Measurements from ENCODE around the gene FLT3LG. TPM values are rescaled to one million over a fixed set of nuclear protein-coding genes. Genes with fewer than 3 reads are reported as not detected.

The FLT3LG gene
- total RNA-seq, 2 donors from 2014 or later: 69.7 to 76.3 TPM

- no peaks in the 10 kb centered on the region for H3K27me3 Mint-ChIP-seq (ENCODE audit: low read depth)
- DNase-seq (peak in 1 of 2 donors; percentile 60), ATAC-seq (replicated peaks in 1 of 2) (peak in 1 of 2 donors; percentile 21)
- H3K36me3 Mint-ChIP-seq (ENCODE audit: insufficient read depth in 2 of 2): peaks cover 30 to 50% of the 10 kb centered on the region in 2 donors
- no peaks in the 10 kb centered on the region for H3K9me3 Mint-ChIP-seq
- peak overlapping the region; percentile 94 for H3K27ac Mint-ChIP-seq
- H3K4me1 Mint-ChIP-seq (ENCODE audit: low read depth): peaks cover 39% of the 10 kb centered on the region
- H3K4me3 Mint-ChIP-seq: peak overlapping the region; percentile 96 to 97
Observed at GRCh38 chr19:49489601-49490167, 15.7 kb downstream of the FLT3LG start.

- DNase-seq (no peak), ATAC-seq (replicated peaks in 1 of 2) (no peak)
- Mint-ChIP-seq H3K4me1 (ENCODE audit: low read depth) (peaks cover 47% of the 10 kb centered on the region), H3K27ac (peak overlapping the region; percentile 94), H3K36me3 (ENCODE audit: insufficient read depth in 2 of 2) (peaks cover 30 to 50% of the 10 kb centered on the region in 2 donors), H3K27me3 (ENCODE audit: low read depth) (no peaks in the 10 kb centered on the region), H3K9me3 (no peaks in the 10 kb centered on the region), H3K4me3 (peak overlapping the region; percentile 96 to 97)
Observed at GRCh38 chr19:49490287-49491029, 16.4 kb downstream of the FLT3LG start.

GRCh38 chr19:49491030-49491803 lies 17.2 kb downstream of the FLT3LG start:
- Mint-ChIP-seq H3K4me1 (ENCODE audit: low read depth) (peaks cover 44% of the 10 kb centered on the region), H3K36me3 (ENCODE audit: insufficient read depth in 2 of 2) (peaks cover 29 to 49% of the 10 kb centered on the region in 2 donors)

GRCh38 chr19:49491804-49492572 lies 18.0 kb downstream of the FLT3LG start:
- Mint-ChIP-seq H3K36me3 (ENCODE audit: insufficient read depth in 2 of 2) (peaks cover 33 to 54% of the 10 kb centered on the region in 2 donors), H3K27ac (peak overlapping the region; percentile 89), H3K4me3 (no peak overlapping the region), H3K9me3 (no peaks in the 10 kb centered on the region), H3K4me1 (ENCODE audit: low read depth) (peaks cover 44% of the 10 kb centered on the region), H3K27me3 (ENCODE audit: low read depth) (no peaks in the 10 kb centered on the region)
- ATAC-seq (replicated peaks in 1 of 2) (no peak), DNase-seq (no peak)

More at GRCh38 chr19:49491030-49491803, 17.2 kb downstream of the FLT3LG start:
- Mint-ChIP-seq H3K4me3 (peak overlapping the region; percentile 64 to 97), H3K27ac (peak overlapping the region; percentile 89), H3K27me3 (ENCODE audit: low read depth) (no peaks in the 10 kb centered on the region), H3K9me3 (no peaks in the 10 kb centered on the region)
- ATAC-seq (replicated peaks in 1 of 2) (no peak), DNase-seq (no peak)

DNA sequence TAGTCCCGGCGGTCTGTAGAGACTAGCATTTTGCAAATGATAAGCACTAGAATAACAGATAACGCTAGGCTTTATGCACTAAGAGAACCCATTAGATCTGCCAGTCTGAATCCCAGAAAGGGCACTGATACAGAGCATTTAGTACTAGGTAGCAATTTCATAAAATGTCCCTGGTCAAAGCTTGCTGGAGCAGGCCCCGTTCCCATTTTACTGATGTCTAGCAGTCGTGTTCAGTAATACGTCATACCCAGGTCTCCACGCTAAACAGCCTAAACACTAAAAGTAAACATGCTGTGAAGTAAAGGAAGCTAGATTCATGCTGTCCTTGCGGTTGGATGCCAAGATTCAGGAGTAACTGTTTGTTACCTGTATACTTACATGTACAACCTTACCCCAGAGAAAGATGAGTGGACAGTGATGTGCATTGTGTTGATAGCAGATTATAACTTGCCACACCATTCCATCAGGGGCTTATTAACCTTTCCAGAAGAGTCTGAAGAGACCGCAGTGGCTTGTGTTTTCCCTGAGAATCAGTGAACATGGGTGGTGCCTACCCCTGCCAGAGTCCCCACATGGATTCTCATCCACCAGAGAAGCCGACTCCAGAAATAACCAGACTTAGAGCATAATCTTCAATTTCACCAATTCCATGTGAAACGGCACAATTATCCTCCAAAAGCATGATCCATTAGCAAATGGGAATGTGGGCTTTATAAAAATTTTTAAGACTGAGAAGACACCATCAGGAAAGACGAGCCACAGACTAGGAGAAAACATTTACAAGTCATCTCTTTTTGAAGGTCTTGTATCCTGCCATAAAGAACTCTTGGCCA lies 18.8 kb downstream of the FLT3LG start:
- DNase-seq (no peak), ATAC-seq (replicated peaks in 1 of 2) (no peak)
- H3K4me3 Mint-ChIP-seq: peak overlapping the region; percentile 22 to 50
- H3K27me3 Mint-ChIP-seq (ENCODE audit: low read depth): no peaks in the 10 kb centered on the region
- H3K4me1 Mint-ChIP-seq (ENCODE audit: low read depth): peaks cover 52% of the 10 kb centered on the region
- H3K27ac Mint-ChIP-seq: peak overlapping the region; percentile 89
- no peaks in the 10 kb centered on the region for H3K9me3 Mint-ChIP-seq
- H3K36me3 Mint-ChIP-seq (ENCODE audit: insufficient read depth in 2 of 2): peaks cover 35 to 55% of the 10 kb centered on the region in 2 donors

GRCh38 chr19:49496574-49497008 lies 22.6 kb downstream of the FLT3LG start:
- Mint-ChIP-seq H3K27me3 (ENCODE audit: low read depth) (no peaks in the 10 kb centered on the region), H3K36me3 (ENCODE audit: insufficient read depth in 2 of 2) (peaks cover 34 to 39% of the 10 kb centered on the region in 2 donors), H3K9me3 (no peaks in the 10 kb centered on the region), H3K27ac (peak overlapping the region; percentile 99), H3K4me1 (ENCODE audit: low read depth) (peaks cover 70% of the 10 kb centered on the region), H3K4me3 (peak overlapping the region; percentile 99)
- no peak for ATAC-seq (replicated peaks in 1 of 2)
- DNase-seq: no peak

DNA sequence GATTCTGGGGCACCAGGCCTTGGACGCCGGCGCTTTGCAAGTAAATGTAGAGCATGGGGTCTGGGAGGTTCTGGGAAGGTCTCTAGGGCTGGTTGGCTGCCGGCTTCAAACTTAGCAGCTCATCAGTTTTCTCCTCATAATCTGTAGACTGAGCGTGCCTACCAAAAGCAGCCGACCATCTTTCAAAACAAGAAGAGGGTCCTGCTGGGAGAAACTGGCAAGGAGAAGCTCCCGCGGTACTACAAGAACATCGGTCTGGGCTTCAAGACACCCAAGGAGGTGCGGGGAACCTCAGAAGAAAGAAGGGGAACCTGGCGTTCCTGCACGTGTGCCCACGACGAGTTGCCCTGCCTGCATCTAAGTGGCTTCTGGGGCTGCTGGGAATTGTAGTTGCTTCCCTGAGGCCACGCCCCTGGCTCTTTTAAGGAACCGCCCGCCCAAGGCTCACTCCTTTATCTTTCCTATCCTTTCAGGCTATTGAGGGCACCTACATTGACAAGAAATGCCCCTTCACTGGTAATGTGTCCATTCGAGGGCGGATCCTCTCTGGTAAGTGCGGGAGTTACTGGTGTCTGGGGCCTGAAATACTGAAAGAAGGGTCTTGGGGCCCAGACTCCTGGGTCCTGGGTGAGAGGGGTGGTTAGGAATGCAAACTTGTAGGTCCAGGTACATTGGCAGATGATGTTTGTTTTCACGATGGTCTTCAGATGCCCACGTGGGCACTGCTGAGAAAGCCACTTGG lies 23.2 kb downstream of the FLT3LG start:
- H3K4me1 Mint-ChIP-seq (ENCODE audit: low read depth): peaks cover 76% of the 10 kb centered on the region
- no peaks in the 10 kb centered on the region for H3K9me3 Mint-ChIP-seq
- ATAC-seq (replicated peaks in 1 of 2) (no peak), DNase-seq (peak; percentile 61 to 68)
- peak overlapping the region; percentile 99 for H3K27ac Mint-ChIP-seq
- peaks cover 30 to 32% of the 10 kb centered on the region in 2 donors for H3K36me3 Mint-ChIP-seq (ENCODE audit: insufficient read depth in 2 of 2)
- H3K4me3 Mint-ChIP-seq: peak overlapping the region; percentile 99
- no peaks in the 10 kb centered on the region for H3K27me3 Mint-ChIP-seq (ENCODE audit: low read depth)

GRCh38 chr19:49497789-49498103 lies 23.7 kb downstream of the FLT3LG start:
- H3K4me3 Mint-ChIP-seq: peak overlapping the region; percentile 99
- ATAC-seq (replicated peaks in 1 of 2) (no peak), DNase-seq (no peak)
- H3K27ac Mint-ChIP-seq: peak overlapping the region; percentile 99
- H3K9me3 Mint-ChIP-seq: no peaks in the 10 kb centered on the region
- H3K36me3 Mint-ChIP-seq (ENCODE audit: insufficient read depth in 2 of 2): peaks cover 27 to 28% of the 10 kb centered on the region in 2 donors
- no peaks in the 10 kb centered on the region for H3K27me3 Mint-ChIP-seq (ENCODE audit: low read depth)
- peaks cover 74% of the 10 kb centered on the region for H3K4me1 Mint-ChIP-seq (ENCODE audit: low read depth)

- ATAC-seq (replicated peaks in 1 of 2): no peak
- peak overlapping the region; percentile 99 for H3K4me3 Mint-ChIP-seq
- peaks cover 24 to 25% of the 10 kb centered on the region in 2 donors for H3K36me3 Mint-ChIP-seq (ENCODE audit: insufficient read depth in 2 of 2)
- peaks cover 69% of the 10 kb centered on the region for H3K4me1 Mint-ChIP-seq (ENCODE audit: low read depth)
- DNase-seq: no peak
- peak overlapping the region; percentile 99 for H3K27ac Mint-ChIP-seq
- H3K9me3 Mint-ChIP-seq: no peaks in the 10 kb centered on the region
- H3K27me3 Mint-ChIP-seq (ENCODE audit: low read depth): no peaks in the 10 kb centered on the region
Observed at GRCh38 chr19:49498475-49498874, 24.5 kb downstream of the FLT3LG start.

DNA sequence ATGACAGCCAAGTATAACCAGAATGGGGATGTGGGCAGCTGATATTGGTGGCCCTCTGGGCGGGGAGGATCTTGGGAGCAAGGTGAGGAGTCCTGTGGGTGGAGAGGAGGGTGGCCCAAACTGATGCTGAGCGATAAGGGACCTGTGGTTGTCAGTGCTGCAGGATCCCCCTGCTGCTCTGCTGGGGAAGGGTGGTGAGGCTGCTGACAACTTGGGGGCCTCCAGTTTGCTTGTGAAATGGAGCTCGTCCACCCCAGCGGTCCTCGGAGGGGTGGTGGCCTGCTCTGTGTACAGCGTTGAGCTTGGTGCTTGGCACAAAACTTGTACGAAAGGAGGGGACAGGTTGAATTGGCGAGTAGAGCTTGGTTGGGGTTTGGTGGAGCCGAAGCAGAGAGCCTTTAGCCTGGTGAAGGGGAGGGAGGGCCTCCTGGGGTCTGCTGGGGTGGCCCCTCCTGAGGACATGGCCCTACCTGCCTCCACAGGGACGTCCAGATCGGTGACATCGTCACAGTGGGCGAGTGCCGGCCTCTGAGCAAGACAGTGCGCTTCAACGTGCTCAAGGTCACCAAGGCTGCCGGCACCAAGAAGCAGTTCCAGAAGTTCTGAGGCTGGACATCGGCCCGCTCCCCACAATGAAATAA lies 25.1 kb downstream of the FLT3LG start:
- Mint-ChIP-seq H3K9me3 (no peaks in the 10 kb centered on the region), H3K27me3 (ENCODE audit: low read depth) (no peaks in the 10 kb centered on the region), H3K36me3 (ENCODE audit: insufficient read depth in 2 of 2) (peaks cover 24 to 25% of the 10 kb centered on the region in 2 donors), H3K4me3 (peak overlapping the region; percentile 99), H3K4me1 (ENCODE audit: low read depth) (peaks cover 69% of the 10 kb centered on the region), H3K27ac (peak overlapping the region; percentile 99)
- no peak for ATAC-seq (replicated peaks in 1 of 2)
- DNase-seq: peak in 1 of 2 donors; percentile 48

DNA sequence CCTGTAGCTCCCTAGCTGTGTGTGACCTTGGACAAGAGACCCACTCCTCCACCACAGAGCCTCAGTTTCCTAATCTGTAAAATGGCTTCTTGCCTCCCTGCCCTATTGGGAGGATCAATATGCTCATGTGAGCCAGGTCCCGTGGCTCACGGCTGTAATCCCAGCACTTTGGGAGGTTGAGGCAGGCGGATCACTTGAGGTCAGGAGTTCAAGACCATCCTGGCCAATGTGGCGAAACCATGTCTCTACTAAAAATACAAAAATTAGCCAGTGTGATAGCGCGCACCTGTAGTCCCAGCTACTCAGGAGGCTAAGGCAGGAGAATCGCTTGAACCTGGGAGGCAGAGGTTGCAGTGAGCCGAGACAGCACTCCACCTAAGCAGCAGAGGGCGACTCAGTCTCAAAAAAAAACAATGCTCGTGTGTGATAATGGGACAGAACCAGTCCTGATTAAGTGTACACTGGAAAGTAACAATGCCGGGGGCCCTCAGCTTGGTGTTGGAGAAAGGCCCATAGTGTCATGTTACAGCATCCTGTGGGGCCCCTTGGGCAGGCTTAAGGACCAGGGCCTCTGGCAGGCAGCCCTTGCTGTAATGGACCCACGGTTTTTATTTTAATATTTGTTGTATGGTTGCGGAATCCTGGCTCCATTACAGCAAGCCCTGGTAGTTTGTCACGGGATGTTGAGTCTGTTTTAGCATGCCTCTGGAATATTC lies 29.0 kb downstream of the FLT3LG start:
- DNase-seq (peak; percentile 49 to 50), ATAC-seq (replicated peaks in 1 of 2) (peak in 1 of 2 donors; percentile 15)
- H3K4me1 Mint-ChIP-seq (ENCODE audit: low read depth): peaks cover 55% of the 10 kb centered on the region
- H3K27ac Mint-ChIP-seq: peak overlapping the region; percentile 54
- H3K9me3 Mint-ChIP-seq: no peaks in the 10 kb centered on the region
- H3K36me3 Mint-ChIP-seq (ENCODE audit: insufficient read depth in 2 of 2): peaks cover 9 to 13% of the 10 kb centered on the region in 2 donors
- H3K4me3 Mint-ChIP-seq: no peak overlapping the region
- no peaks in the 10 kb centered on the region for H3K27me3 Mint-ChIP-seq (ENCODE audit: low read depth)
